ENCODE results near the gene AMHR2. TPM values are rescaled to one million over a fixed set of nuclear protein-coding genes. Genes with fewer than 3 reads are reported as not detected.

Gene AMHR2
- polyA plus RNA-seq, 1 donor (not counting 4 experiments of a cell fraction or from before 2014, with no cell fraction given): 0.04 TPM

GRCh38 chr12:53465679-53466078, 42.0 kb downstream of the AMHR2 start:
- H4K20me1 ChIP-seq (ENCODE audit: control insufficient read depth, extremely low read depth, insufficient read depth, low read length): peaks cover 22% of the 10 kb centered on the region
- no peak overlapping the region for H3K4me2 ChIP-seq (ENCODE audit: control insufficient read depth, extremely low read depth, insufficient read depth, low read depth, low read length)
- H3K4me3 ChIP-seq (ENCODE audit: control insufficient read depth in 2 of 3, extremely low read depth in 1 of 3, insufficient read depth in 2 of 3, low read depth in 1 of 3, low read length in 3 of 3): no peak overlapping the region
- DNase-seq (ENCODE audit: low read depth, low spot score) (no peak), FAIRE-seq (no peak)
- H3K36me3 ChIP-seq (ENCODE audit: control insufficient read depth in 2 of 2, extremely low read depth in 1 of 2, insufficient read depth in 2 of 2, low read length in 2 of 2): peaks cover 67 to 82% of the 10 kb centered on the region in 2 experiments
- TF ChIP-seq EZH2 (IDR thresholded peaks at IDR 0.05; ENCODE audit: low read length): no peak
- TF ChIP-seq, protein P1, sequence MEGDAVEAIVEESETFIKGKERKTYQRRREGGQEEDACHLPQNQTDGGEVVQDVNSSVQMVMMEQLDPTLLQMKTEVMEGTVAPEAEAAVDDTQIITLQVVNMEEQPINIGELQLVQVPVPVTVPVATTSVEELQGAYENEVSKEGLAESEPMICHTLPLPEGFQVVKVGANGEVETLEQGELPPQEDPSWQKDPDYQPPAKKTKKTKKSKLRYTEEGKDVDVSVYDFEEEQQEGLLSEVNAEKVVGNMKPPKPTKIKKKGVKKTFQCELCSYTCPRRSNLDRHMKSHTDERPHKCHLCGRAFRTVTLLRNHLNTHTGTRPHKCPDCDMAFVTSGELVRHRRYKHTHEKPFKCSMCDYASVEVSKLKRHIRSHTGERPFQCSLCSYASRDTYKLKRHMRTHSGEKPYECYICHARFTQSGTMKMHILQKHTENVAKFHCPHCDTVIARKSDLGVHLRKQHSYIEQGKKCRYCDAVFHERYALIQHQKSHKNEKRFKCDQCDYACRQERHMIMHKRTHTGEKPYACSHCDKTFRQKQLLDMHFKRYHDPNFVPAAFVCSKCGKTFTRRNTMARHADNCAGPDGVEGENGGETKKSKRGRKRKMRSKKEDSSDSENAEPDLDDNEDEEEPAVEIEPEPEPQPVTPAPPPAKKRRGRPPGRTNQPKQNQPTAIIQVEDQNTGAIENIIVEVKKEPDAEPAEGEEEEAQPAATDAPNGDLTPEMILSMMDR (optimal IDR thresholded peaks at IDR 0.05 in 1 of 3, IDR thresholded peaks at IDR 0.05 in 1 of 3, conservative IDR thresholded peaks at IDR 0.05 in 1 of 3; ENCODE audit: extremely low read depth in 1 of 3, insufficient read depth in 2 of 3, low read length in 3 of 3): no peak
- dilution Hi-C loops (cut with MboI; ENCODE audit: extremely low pct_ligation_motif_present, low sequenced_read_pairs): no loop called here
- no peaks in the 10 kb centered on the region for H3K9me1 ChIP-seq (ENCODE audit: control insufficient read depth, extremely low read depth, insufficient read depth, low read length)
- no peaks in the 10 kb centered on the region for H3K27me3 ChIP-seq (ENCODE audit: control insufficient read depth, extremely low read depth, insufficient read depth, low read length)
- H3K79me2 ChIP-seq (ENCODE audit: control insufficient read depth, insufficient read depth, low read length): peaks cover 77% of the 10 kb centered on the region
- no peak overlapping the region for H2AFZ ChIP-seq (ENCODE audit: control insufficient read depth, low read length)
- no peak overlapping the region for H3K27ac ChIP-seq (ENCODE audit: control insufficient read depth, insufficient read depth, low read length)
- H3K9me3 ChIP-seq (ENCODE audit: control insufficient read depth, low read depth, low read length): no peaks in the 10 kb centered on the region
- no peaks in the 10 kb centered on the region for H3K4me1 ChIP-seq (ENCODE audit: control insufficient read depth, extremely low read depth, insufficient read depth, low read length)
- H3K9ac ChIP-seq (ENCODE audit: control insufficient read depth, extremely low read depth, insufficient read depth, low read length): no peak overlapping the region

DNA sequence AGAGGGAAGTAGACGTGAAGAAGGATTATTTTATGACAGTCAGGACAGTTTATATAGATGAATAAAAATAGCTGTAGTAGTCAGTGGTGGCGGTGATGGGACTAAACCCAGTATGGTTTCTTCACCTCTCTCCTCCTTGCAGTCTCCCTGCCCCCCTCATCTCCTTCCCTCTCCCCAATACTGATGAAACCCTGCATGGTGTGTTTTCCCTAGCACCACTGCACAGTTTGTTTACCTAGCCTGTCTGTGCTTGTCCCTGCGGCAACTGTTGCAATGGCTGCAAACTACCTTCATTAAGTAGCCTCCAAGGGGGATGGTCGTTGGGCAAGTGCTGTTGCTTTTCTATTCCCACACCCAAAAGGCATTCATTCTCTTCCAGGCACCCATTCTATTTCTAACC, 43.0 kb downstream of the AMHR2 start:
- H2AFZ ChIP-seq (ENCODE audit: control insufficient read depth, low read length): no peak overlapping the region
- H3K9ac ChIP-seq (ENCODE audit: control insufficient read depth, extremely low read depth, insufficient read depth, low read length): no peak overlapping the region
- dilution Hi-C loops (cut with MboI; ENCODE audit: extremely low pct_ligation_motif_present, low sequenced_read_pairs): no loop called here
- H3K9me3 ChIP-seq (ENCODE audit: control insufficient read depth, low read depth, low read length): no peaks in the 10 kb centered on the region
- FAIRE-seq (no peak), DNase-seq (ENCODE audit: low read depth, low spot score) (no peak)
- peaks cover 63 to 80% of the 10 kb centered on the region in 2 experiments for H3K36me3 ChIP-seq (ENCODE audit: control insufficient read depth in 2 of 2, extremely low read depth in 1 of 2, insufficient read depth in 2 of 2, low read length in 2 of 2)
- TF ChIP-seq, protein P1 (optimal IDR thresholded peaks at IDR 0.05 in 1 of 3, IDR thresholded peaks at IDR 0.05 in 1 of 3, conservative IDR thresholded peaks at IDR 0.05 in 1 of 3; ENCODE audit: extremely low read depth in 1 of 3, insufficient read depth in 2 of 3, low read length in 3 of 3): no peak
- no peak for TF ChIP-seq EZH2 (IDR thresholded peaks at IDR 0.05; ENCODE audit: low read length)
- no peak overlapping the region for H3K27ac ChIP-seq (ENCODE audit: control insufficient read depth, insufficient read depth, low read length)
- H3K4me2 ChIP-seq (ENCODE audit: control insufficient read depth, extremely low read depth, insufficient read depth, low read depth, low read length): no peak overlapping the region
- H3K79me2 ChIP-seq (ENCODE audit: control insufficient read depth, insufficient read depth, low read length): peaks cover 73% of the 10 kb centered on the region
- H3K27me3 ChIP-seq (ENCODE audit: control insufficient read depth, extremely low read depth, insufficient read depth, low read length): no peaks in the 10 kb centered on the region
- no peaks in the 10 kb centered on the region for H3K9me1 ChIP-seq (ENCODE audit: control insufficient read depth, extremely low read depth, insufficient read depth, low read length)
- H3K4me3 ChIP-seq (ENCODE audit: control insufficient read depth in 2 of 3, extremely low read depth in 1 of 3, insufficient read depth in 2 of 3, low read depth in 1 of 3, low read length in 3 of 3): no peak overlapping the region
- peaks cover 16% of the 10 kb centered on the region for H4K20me1 ChIP-seq (ENCODE audit: control insufficient read depth, extremely low read depth, insufficient read depth, low read length)
- H3K4me1 ChIP-seq (ENCODE audit: control insufficient read depth, extremely low read depth, insufficient read depth, low read length): no peaks in the 10 kb centered on the region

Measured in keratinocyte (primary cell).